Vagina (tissue), 2 donors: ENCODE measurements around the gene RGS3. TPM values are rescaled to one million over a fixed set of nuclear protein-coding genes. Genes with fewer than 3 reads are reported as not detected.
"Not testable (repeated sequence)": the region's sequence is repeated elsewhere in the genome, so short reads cannot be mapped to it uniquely, and the experiment has no call there.

Experiments used
- DNase-seq, 2 donors: peaks; one replicate each; pipeline ENCODE4 v3.0.0-alpha.2; 2017; ENCODE audit errors: extremely low spot score in 2 of 2
- H3K27ac ChIP-seq: fragments of 200-600 bp; sonication (generic); one replicate; pipeline ENCODE4 v1.5.1; 2019
- H3K27me3 ChIP-seq: fragments of 200-600 bp; sonication (generic); one replicate; pipeline ENCODE4 v1.5.1; 2019
- H3K36me3 ChIP-seq, 2 donors: fragments of 200-600 bp; sonication (generic); one replicate each; pipeline ENCODE4 v1.5.1; 2017 to 2019
- H3K4me1 ChIP-seq: fragments of 200-600 bp; sonication (generic); one replicate; pipeline ENCODE4 v1.5.1; 2019
- H3K4me3 ChIP-seq, 2 donors: fragments of 200-600 bp; sonication (generic); 1 replicate in 1 of 2; 2 replicates in 1 of 2; pipeline ENCODE4 v1.5.1; 2016 to 2019
- H3K9me3 ChIP-seq: fragments of 200-600 bp; sonication (generic); one replicate; pipeline ENCODE4 v1.5.1; 2019
- POLR2A ChIP-seq, 2 donors: fragments of 450-650 bp; IDR thresholded peaks; one replicate each; pipeline ENCODE4 v1.6.1; 2017; ENCODE audit warnings: antibody characterized with exemption in 2 of 2, mild to moderate bottlenecking in 2 of 2, moderate library complexity in 2 of 2
- POLR2AphosphoS5 ChIP-seq, 2 donors: sonication (generic); formaldehyde crosslinking; IDR thresholded peaks; one replicate each; pipeline ENCODE4 v1.9.0; 2017; ENCODE audit warnings: antibody characterized with exemption in 2 of 2, mild to moderate bottlenecking in 2 of 2, low read depth in 1 of 2; ENCODE audit not compliant: insufficient read depth in 1 of 2
- intact Hi-C: fragments of 100-400 bp; cut with DNase I; formaldehyde crosslinking; loops from one replicate; pipeline ENCODE4 v1.15.1; 2023
- total RNA-seq: library from RNA; depleted of rRNA; stranded (reverse); fragments of >200 nt; gene quantifications from one replicate; pipeline ENCODE4 v1.2.3, GENCODE V29; 2016
- TF ChIP-seq, protein P1 (sequence below), 3 experiments: fragments of 450-650 bp in 2 of 3; fragments of 200-600 bp in 1 of 3; sonication (generic) in 1 of 3; IDR thresholded peaks; one replicate each; pipeline ENCODE4 v1.5.1; 2017 to 2019; ENCODE audit warnings: antibody characterized with exemption in 3 of 3, mild to moderate bottlenecking in 2 of 3, moderate library complexity in 2 of 3

RGS3 gene
- total RNA-seq, 1 donor from 2014 or later = 27.0 TPM

- Histone ChIP-seq H3K4me1 (no peaks in the 10 kb centered on the region), H3K9me3 (no peaks in the 10 kb centered on the region), H3K4me3 (no peak overlapping the region), H3K36me3 (no peaks in the 10 kb centered on the region), H3K27ac (peak overlapping the region; percentile 64), H3K27me3 (no peaks in the 10 kb centered on the region)
- DNase-seq = no peak
- intact Hi-C loops = no loop called here
- TF ChIP-seq POLR2AphosphoS5 (IDR thresholded peaks at IDR 0.05; ENCODE audit: insufficient read depth in 1 of 2, low read depth in 1 of 2) = no peak
- TF ChIP-seq, protein P1, sequence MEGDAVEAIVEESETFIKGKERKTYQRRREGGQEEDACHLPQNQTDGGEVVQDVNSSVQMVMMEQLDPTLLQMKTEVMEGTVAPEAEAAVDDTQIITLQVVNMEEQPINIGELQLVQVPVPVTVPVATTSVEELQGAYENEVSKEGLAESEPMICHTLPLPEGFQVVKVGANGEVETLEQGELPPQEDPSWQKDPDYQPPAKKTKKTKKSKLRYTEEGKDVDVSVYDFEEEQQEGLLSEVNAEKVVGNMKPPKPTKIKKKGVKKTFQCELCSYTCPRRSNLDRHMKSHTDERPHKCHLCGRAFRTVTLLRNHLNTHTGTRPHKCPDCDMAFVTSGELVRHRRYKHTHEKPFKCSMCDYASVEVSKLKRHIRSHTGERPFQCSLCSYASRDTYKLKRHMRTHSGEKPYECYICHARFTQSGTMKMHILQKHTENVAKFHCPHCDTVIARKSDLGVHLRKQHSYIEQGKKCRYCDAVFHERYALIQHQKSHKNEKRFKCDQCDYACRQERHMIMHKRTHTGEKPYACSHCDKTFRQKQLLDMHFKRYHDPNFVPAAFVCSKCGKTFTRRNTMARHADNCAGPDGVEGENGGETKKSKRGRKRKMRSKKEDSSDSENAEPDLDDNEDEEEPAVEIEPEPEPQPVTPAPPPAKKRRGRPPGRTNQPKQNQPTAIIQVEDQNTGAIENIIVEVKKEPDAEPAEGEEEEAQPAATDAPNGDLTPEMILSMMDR (IDR thresholded peaks at IDR 0.05) = no peak
- no peak for TF ChIP-seq POLR2A (IDR thresholded peaks at IDR 0.05)
Observed at GRCh38 chr9:113426701-113427100, 36.8 kb upstream of the RGS3 start.

- Histone ChIP-seq H3K4me3 (no peak overlapping the region), H3K27ac (peak overlapping the region; percentile 64), H3K9me3 (no peaks in the 10 kb centered on the region), H3K4me1 (no peaks in the 10 kb centered on the region), H3K27me3 (no peaks in the 10 kb centered on the region), H3K36me3 (no peaks in the 10 kb centered on the region)
- intact Hi-C loops = no loop called here
- no peak for DNase-seq
- no peak for TF ChIP-seq POLR2A (IDR thresholded peaks at IDR 0.05)
- TF ChIP-seq, protein P1 (IDR thresholded peaks at IDR 0.05) = no peak
- no peak for TF ChIP-seq POLR2AphosphoS5 (IDR thresholded peaks at IDR 0.05; ENCODE audit: insufficient read depth in 1 of 2, low read depth in 1 of 2)
Observed at GRCh38 chr9:113427629-113428028, 35.9 kb upstream of the RGS3 start.

DNA sequence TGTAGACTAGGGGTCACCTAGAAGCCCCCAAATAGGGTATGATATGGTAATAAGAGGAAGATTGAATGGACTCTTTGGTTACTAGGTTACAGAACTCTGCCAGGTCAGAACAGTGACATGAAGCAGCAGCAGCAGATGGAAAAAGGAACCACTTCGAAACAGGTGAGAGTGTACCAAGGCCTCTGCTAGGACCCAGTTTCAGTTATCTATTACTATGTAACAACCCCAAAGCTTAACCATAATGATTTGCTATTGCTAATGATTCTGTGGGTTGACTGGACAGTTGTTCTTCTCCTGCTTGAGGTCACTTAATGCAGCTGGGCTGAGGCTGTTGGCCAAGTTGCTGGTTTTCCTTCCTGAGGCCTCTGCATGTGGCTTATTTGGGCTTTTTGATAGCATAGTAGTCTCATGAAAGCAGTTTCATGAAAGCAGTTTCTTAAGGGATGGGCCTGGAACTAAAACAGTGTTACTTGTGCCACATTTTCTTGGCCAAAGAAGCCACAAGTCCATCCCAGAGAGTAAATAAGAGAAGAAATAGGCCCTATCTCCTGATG is 35.4 kb upstream of the RGS3 start:
- Histone ChIP-seq H3K36me3 (no peaks in the 10 kb centered on the region), H3K27me3 (no peaks in the 10 kb centered on the region), H3K27ac (peak overlapping the region; percentile 64), H3K9me3 (no peaks in the 10 kb centered on the region), H3K4me3 (no peak overlapping the region), H3K4me1 (no peaks in the 10 kb centered on the region)
- no peak for DNase-seq
- TF ChIP-seq POLR2AphosphoS5 (IDR thresholded peaks at IDR 0.05; ENCODE audit: insufficient read depth in 1 of 2, low read depth in 1 of 2) = no peak
- TF ChIP-seq, protein P1 (IDR thresholded peaks at IDR 0.05) = no peak
- TF ChIP-seq POLR2A (IDR thresholded peaks at IDR 0.05) = no peak
- intact Hi-C loops = no loop called here

GRCh38 chr9:113431191-113431590 is 32.3 kb upstream of the RGS3 start:
- no peak for DNase-seq
- Histone ChIP-seq H3K36me3 (no peaks in the 10 kb centered on the region), H3K4me3 (no peak overlapping the region), H3K27me3 (no peaks in the 10 kb centered on the region), H3K9me3 (no peaks in the 10 kb centered on the region), H3K4me1 (no peaks in the 10 kb centered on the region), H3K27ac (no peak overlapping the region)
- TF ChIP-seq POLR2AphosphoS5 (IDR thresholded peaks at IDR 0.05; ENCODE audit: insufficient read depth in 1 of 2, low read depth in 1 of 2) = no peak
- TF ChIP-seq POLR2A (IDR thresholded peaks at IDR 0.05) = no peak
- TF ChIP-seq, protein P1 (IDR thresholded peaks at IDR 0.05) = no peak
- intact Hi-C loops = no loop called here

GRCh38 chr9:113436728-113437515 is 26.6 kb upstream of the RGS3 start:
- DNase-seq = no peak
- intact Hi-C loops = no loop called here
- Histone ChIP-seq H3K27me3 (no peaks in the 10 kb centered on the region), H3K27ac (no peak overlapping the region), H3K4me1 (no peaks in the 10 kb centered on the region), H3K36me3 (no peaks in the 10 kb centered on the region), H3K4me3 (no peak overlapping the region), H3K9me3 (no peaks in the 10 kb centered on the region)
- no peak for TF ChIP-seq POLR2A (IDR thresholded peaks at IDR 0.05)
- TF ChIP-seq POLR2AphosphoS5 (IDR thresholded peaks at IDR 0.05; ENCODE audit: insufficient read depth in 1 of 2, low read depth in 1 of 2) = no peak
- TF ChIP-seq, protein P1 (IDR thresholded peaks at IDR 0.05) = no peak

DNA sequence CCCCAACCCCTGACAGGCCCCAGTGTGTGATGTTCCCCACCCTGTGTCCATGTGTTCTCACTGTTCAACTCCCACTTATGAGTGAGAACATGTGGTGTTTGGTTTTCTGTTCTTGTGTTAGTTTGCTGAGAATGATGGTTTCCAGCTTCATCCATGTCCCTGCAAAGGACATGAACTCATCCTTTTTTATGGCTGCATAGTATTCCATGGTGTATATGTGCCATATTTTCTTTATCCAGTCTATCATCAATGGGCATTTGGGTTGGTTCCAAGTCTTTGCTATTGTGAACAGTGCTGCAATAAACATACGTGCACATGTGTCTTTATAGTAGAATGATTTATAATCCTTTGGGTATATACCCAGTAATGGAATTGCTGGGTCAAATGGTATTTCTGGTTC is 25.8 kb upstream of the RGS3 start:
- H3K4me3 ChIP-seq, H3K9me3 ChIP-seq, H3K27ac ChIP-seq, H3K27me3 ChIP-seq, intact Hi-C loops, H3K36me3 ChIP-seq, DNase-seq, H3K4me1 ChIP-seq: not testable (repeated sequence)
